ENCODE data around the gene C19orf44.
"Not testable (repeated sequence)": the region's sequence is repeated elsewhere in the genome, so short reads cannot be mapped to it uniquely, and the experiment has no call there.

C19orf44 gene

GRCh38 chr19:16467581-16467980 lies 28.6 kb upstream of the C19orf44 start:
- DNase-seq (ENCODE audit: low read depth in 2 of 2) = no peak

GRCh38 chr19:16470541-16470910 lies 25.7 kb upstream of the C19orf44 start:
- DNase-seq (ENCODE audit: low read depth in 2 of 2) = no peak

GRCh38 chr19:16470911-16471811 lies 25.0 kb upstream of the C19orf44 start:
- DNase-seq (ENCODE audit: low read depth in 2 of 2) = no peak

GRCh38 chr19:16472559-16472899 lies 23.7 kb upstream of the C19orf44 start:
- not testable (repeated sequence) for DNase-seq (ENCODE audit: low read depth in 2 of 2)

- no peak for DNase-seq (ENCODE audit: low read depth in 2 of 2)
Observed at GRCh38 chr19:16472992-16473391, 23.2 kb upstream of the C19orf44 start.

GRCh38 chr19:16473875-16474392 lies 22.3 kb upstream of the C19orf44 start:
- no peak for DNase-seq (ENCODE audit: low read depth in 2 of 2)

- DNase-seq (ENCODE audit: low read depth in 2 of 2) = no peak
Observed at GRCh38 chr19:16476401-16476800, 19.8 kb upstream of the C19orf44 start.

GRCh38 chr19:16477311-16477710 lies 18.9 kb upstream of the C19orf44 start:
- DNase-seq (ENCODE audit: low read depth in 2 of 2) = no peak

GRCh38 chr19:16482745-16483144 lies 13.4 kb upstream of the C19orf44 start:
- no peak for DNase-seq (ENCODE audit: low read depth in 2 of 2)

- not testable (repeated sequence) for DNase-seq (ENCODE audit: low read depth in 2 of 2)
Observed at GRCh38 chr19:16486476-16486875, 9.7 kb upstream of the C19orf44 start.

GRCh38 chr19:16496613-16496983 lies 404 bp downstream of the C19orf44 start:
- DNase-seq (ENCODE audit: low read depth in 2 of 2) = no peak

- no peak for DNase-seq (ENCODE audit: low read depth in 2 of 2)
Observed at GRCh38 chr19:16497042-16497441, 848 bp downstream of the C19orf44 start.

GRCh38 chr19:16497837-16498236 lies 1.6 kb downstream of the C19orf44 start:
- no peak for DNase-seq (ENCODE audit: low read depth in 2 of 2)

- DNase-seq (ENCODE audit: low read depth in 2 of 2) = no peak
Observed at GRCh38 chr19:16504271-16504670, 8.1 kb downstream of the C19orf44 start.

GRCh38 chr19:16506161-16506560 lies 10.0 kb downstream of the C19orf44 start:
- DNase-seq (ENCODE audit: low read depth in 2 of 2) = not testable (repeated sequence)

- DNase-seq (ENCODE audit: low read depth in 2 of 2) = no peak
Observed at GRCh38 chr19:16506961-16507360, 10.8 kb downstream of the C19orf44 start.

- no peak for DNase-seq (ENCODE audit: low read depth in 2 of 2)
Observed at GRCh38 chr19:16508546-16508945, 12.4 kb downstream of the C19orf44 start.

GRCh38 chr19:16509141-16510061 lies 13.2 kb downstream of the C19orf44 start:
- DNase-seq (ENCODE audit: low read depth in 2 of 2) = no peak

GRCh38 chr19:16512611-16513010 lies 16.4 kb downstream of the C19orf44 start:
- not testable (repeated sequence) for DNase-seq (ENCODE audit: low read depth in 2 of 2)

GRCh38 chr19:16514383-16515019 lies 18.3 kb downstream of the C19orf44 start:
- no peak for DNase-seq (ENCODE audit: low read depth in 2 of 2)

- no peak for DNase-seq (ENCODE audit: low read depth in 2 of 2)
Observed at GRCh38 chr19:16516381-16516780, 20.2 kb downstream of the C19orf44 start.
